Measurements from ENCODE around the gene WDR54.

The WDR54 gene

DNA sequence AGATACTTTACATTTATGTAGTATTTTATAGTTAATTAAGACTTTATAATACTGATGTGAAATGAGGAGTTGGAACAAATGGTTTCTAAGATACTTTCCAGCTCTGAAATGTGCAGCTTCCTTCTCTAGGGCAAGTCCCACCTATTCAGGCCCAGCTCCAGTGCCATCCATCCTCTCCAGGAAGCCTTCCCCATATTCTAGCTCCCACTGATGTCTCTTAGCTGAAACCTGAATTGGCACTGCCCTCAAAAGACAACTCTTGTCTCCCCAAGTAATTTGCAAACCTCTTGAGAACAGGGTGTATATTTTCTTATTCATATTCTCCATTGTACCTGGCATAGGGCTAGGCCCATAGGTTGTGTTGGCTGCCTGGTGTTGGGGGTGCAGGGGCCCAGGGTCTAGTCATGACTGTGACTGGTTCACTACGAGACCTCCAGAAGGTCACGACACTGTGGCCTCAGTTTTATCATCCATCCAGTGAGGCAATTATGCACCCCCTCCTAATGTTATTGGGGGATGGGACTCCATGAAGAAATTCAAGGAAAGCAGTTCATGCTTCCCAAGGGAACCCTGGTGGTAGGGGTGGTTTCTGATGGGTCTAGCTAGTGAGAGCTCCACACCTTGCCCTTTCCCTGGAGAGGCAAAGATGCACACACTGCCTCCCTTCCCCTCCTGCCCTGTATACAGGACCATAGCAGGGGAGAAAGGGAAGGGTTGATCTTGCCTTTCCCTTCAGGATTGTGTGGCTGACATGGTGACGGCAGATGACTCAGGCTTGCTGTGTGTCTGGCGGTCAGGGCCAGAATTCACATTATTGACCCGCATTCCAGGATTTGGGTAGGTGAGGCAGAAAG, 2.8 kb downstream of the WDR54 start:
- Histone ChIP-seq H3K36me3 (no peaks in the 10 kb centered on the region), H3K27ac (no peak overlapping the region)

DNA sequence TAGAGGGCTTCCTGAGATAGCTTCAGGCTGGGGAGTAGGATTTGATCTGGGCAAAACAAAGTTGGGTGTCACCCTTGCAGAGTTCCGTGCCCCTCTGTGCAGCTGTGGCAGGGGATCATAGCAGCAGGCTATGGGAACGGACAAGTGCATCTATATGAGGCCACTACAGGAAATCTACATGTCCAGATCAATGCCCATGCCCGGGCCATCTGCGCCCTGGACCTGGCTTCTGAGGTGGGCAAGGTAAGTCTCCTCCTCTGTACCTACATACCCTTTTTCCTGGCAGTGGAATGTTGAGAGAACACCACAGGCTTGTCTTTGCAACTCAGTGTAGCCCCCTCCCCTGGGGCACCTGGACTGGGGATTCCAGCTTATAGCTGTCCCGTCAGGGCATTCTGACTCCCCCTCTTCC, 3.5 kb downstream of the WDR54 start:
- Histone ChIP-seq H3K4me3 (ENCODE audit: low read depth in 1 of 2, low read length in 1 of 2) (no peak overlapping the region), H3K4me1 (ENCODE audit: control insufficient read depth in 1 of 2, insufficient read depth in 1 of 2, low read depth in 1 of 2, low read length in 1 of 2) (peaks cover 14 to 15% of the 10 kb centered on the region in 2 experiments), H3K27me3 (peaks cover 35% of the 10 kb centered on the region), H3K9me3 (no peaks in the 10 kb centered on the region), H3K27ac (no peak overlapping the region), H3K36me3 (no peaks in the 10 kb centered on the region)
- TF ChIP-seq, protein P1, sequence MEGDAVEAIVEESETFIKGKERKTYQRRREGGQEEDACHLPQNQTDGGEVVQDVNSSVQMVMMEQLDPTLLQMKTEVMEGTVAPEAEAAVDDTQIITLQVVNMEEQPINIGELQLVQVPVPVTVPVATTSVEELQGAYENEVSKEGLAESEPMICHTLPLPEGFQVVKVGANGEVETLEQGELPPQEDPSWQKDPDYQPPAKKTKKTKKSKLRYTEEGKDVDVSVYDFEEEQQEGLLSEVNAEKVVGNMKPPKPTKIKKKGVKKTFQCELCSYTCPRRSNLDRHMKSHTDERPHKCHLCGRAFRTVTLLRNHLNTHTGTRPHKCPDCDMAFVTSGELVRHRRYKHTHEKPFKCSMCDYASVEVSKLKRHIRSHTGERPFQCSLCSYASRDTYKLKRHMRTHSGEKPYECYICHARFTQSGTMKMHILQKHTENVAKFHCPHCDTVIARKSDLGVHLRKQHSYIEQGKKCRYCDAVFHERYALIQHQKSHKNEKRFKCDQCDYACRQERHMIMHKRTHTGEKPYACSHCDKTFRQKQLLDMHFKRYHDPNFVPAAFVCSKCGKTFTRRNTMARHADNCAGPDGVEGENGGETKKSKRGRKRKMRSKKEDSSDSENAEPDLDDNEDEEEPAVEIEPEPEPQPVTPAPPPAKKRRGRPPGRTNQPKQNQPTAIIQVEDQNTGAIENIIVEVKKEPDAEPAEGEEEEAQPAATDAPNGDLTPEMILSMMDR (IDR thresholded peaks at IDR 0.05), result no peak

More for the DNA sequence above, 2.8 kb downstream of the WDR54 start:
- Histone ChIP-seq H3K4me3 (ENCODE audit: low read depth in 1 of 2, low read length in 1 of 2) (no peak overlapping the region), H3K4me1 (ENCODE audit: control insufficient read depth in 1 of 2, insufficient read depth in 1 of 2, low read depth in 1 of 2, low read length in 1 of 2) (peaks cover 14 to 15% of the 10 kb centered on the region in 2 experiments), H3K27me3 (peaks cover 42% of the 10 kb centered on the region), H3K9me3 (no peaks in the 10 kb centered on the region)
- TF ChIP-seq, protein P1 (IDR thresholded peaks at IDR 0.05), result no peak

DNA sequence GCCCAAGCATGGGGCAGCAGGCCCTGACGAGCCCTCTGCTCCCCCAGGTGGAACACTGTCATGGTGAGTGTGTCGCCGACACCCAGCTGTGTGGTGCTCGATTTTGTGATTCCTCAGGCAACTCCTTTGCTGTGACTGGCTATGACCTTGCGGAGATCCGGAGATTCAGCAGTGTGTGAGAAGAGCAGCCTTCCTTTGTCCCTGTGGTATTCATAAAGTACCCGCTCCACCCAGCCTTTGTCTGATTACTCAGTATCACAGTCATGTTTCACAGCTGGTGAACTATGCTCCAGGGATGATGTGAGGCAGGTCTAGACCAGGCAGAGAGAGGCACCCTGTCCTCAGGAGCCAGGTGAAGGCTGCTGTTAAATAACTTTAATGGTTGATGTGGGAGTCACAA, 4.0 kb downstream of the WDR54 start:
- Histone ChIP-seq H3K9me3 (no peaks in the 10 kb centered on the region), H3K36me3 (no peaks in the 10 kb centered on the region), H3K27me3 (peaks cover 30% of the 10 kb centered on the region), H3K27ac (no peak overlapping the region), H3K4me3 (ENCODE audit: low read depth in 1 of 2, low read length in 1 of 2) (no peak overlapping the region), H3K4me1 (ENCODE audit: control insufficient read depth in 1 of 2, insufficient read depth in 1 of 2, low read depth in 1 of 2, low read length in 1 of 2) (peaks cover 12 to 15% of the 10 kb centered on the region in 2 experiments)
- TF ChIP-seq, protein P1 (IDR thresholded peaks at IDR 0.05), result no peak

DNA sequence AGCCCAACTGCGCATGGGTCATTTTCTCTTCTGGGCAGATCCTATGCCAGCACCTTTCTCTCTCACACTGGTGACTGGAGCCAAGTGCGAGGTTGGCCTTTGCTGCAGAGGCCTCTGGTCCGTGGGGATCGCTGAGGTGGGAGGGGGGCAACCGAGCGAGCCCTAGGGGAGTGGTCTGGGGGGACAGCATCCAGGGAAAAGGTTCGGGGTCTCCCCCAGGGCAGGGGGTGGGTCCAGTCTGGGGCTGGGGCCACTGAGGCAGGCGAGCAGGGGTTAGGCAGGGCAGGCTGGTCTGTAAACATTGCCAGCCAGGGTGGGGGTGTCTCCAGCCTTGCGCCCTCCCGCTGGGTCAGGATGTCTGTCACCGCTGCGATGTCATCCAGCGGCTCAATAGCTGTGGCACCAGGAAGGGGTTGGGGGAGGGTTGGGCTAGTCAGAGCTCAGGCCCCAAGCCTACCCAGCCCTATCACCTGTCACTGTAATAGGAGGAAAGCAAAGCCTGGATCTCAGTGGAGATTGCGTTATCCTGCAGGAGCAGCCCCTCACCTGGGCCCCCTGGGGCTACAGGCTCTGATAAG, 4.7 kb downstream of the WDR54 start:
- no peak overlapping the region for H3K27ac ChIP-seq
- no peaks in the 10 kb centered on the region for H3K9me3 ChIP-seq
- TF ChIP-seq, protein P1 (IDR thresholded peaks at IDR 0.05), result no peak
- H3K36me3 ChIP-seq, result no peaks in the 10 kb centered on the region
- peaks cover 23% of the 10 kb centered on the region for H3K27me3 ChIP-seq
- H3K4me3 ChIP-seq (ENCODE audit: low read depth in 1 of 2, low read length in 1 of 2), result no peak overlapping the region
- H3K4me1 ChIP-seq (ENCODE audit: control insufficient read depth in 1 of 2, insufficient read depth in 1 of 2, low read depth in 1 of 2, low read length in 1 of 2), result peaks cover 8 to 9% of the 10 kb centered on the region in 2 experiments

DNA sequence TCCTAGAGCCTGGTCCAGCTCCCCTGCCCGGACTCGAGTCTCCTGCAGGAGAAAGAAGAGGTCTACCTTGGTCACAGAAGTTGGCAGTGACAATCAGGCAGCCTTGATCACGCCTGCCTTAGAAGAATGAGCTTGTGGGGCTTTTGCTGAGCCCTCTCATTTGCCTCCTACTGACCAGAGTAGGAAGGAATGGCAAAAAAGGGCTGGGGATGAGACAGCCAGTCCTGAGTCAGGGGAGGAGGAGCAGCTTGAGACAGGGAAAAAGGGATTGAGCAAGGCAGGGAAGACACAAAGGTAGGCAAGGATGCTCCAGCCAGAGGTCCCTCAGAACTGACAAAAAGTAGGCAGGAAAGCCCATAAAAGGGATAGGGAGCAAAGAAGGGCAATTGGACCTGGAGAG, 6.0 kb downstream of the WDR54 start:
- Histone ChIP-seq H3K27ac (no peak overlapping the region), H3K9me3 (no peaks in the 10 kb centered on the region)

More for the DNA sequence above, 6.0 kb downstream of the WDR54 start:
- peaks cover 10% of the 10 kb centered on the region for H3K27me3 ChIP-seq
- H3K36me3 ChIP-seq, result no peaks in the 10 kb centered on the region
- H3K4me3 ChIP-seq (ENCODE audit: low read depth in 1 of 2, low read length in 1 of 2), result no peak overlapping the region
- TF ChIP-seq, protein P1 (IDR thresholded peaks at IDR 0.05), result no peak
- H3K4me1 ChIP-seq (ENCODE audit: control insufficient read depth in 1 of 2, insufficient read depth in 1 of 2, low read depth in 1 of 2, low read length in 1 of 2), result no peaks in the 10 kb centered on the region
